ENCODE results near the gene TM4SF4. TPM values are rescaled to one million over a fixed set of nuclear protein-coding genes. Genes with fewer than 3 reads are reported as not detected.

The TM4SF4 gene
- total RNA-seq, 6 experiments from 2014 or later: 210 to 473 (median 316) TPM

GRCh38 chr3:149532489-149533180 is 58.1 kb downstream of the TM4SF4 start:
- DNase-seq (no peak), ATAC-seq (peak in 1 of 4 donors; percentile 16)
- H3K27ac ChIP-seq: no peak overlapping the region
- intact Hi-C loops (cut with DNase I): no loop called here
- TF ChIP-seq POLR2A (IDR thresholded peaks at IDR 0.05) (no peak), CTCF (IDR thresholded peaks at IDR 0.05) (no peak)
- H3K27me3 ChIP-seq: no peaks in the 10 kb centered on the region
- no peaks in the 10 kb centered on the region for H3K9me3 ChIP-seq
- peaks cover 0 to 23% (median 12%) of the 10 kb centered on the region in 4 donors for H3K4me1 ChIP-seq
- WGBS (ENCODE audit: insufficient coverage, low coverage, low lambda C conversion rate, missing lambda C conversion rate): 19% methylated on average over 8 of the region's 8 CpGs
- no peaks in the 10 kb centered on the region for H3K36me3 ChIP-seq
- H3K4me3 ChIP-seq: no peak overlapping the region

- TF ChIP-seq POLR2A (IDR thresholded peaks at IDR 0.05) (no peak), CTCF (IDR thresholded peaks at IDR 0.05) (no peak)
- Histone ChIP-seq H3K27me3 (no peaks in the 10 kb centered on the region), H3K27ac (no peak overlapping the region), H3K4me1 (peaks cover 0 to 13% (median 8%) of the 10 kb centered on the region in 4 donors), H3K4me3 (no peak overlapping the region), H3K36me3 (no peaks in the 10 kb centered on the region), H3K9me3 (no peaks in the 10 kb centered on the region)
- intact Hi-C loops (cut with DNase I): no loop called here
- WGBS (ENCODE audit: insufficient coverage, low coverage, low lambda C conversion rate, missing lambda C conversion rate): 86% methylated on average over 4 of the region's 4 CpGs
- no peak for DNase-seq
- ATAC-seq: no peak
Measured at GRCh38 chr3:149534082-149534481, 59.6 kb downstream of the TM4SF4 start.

- TF ChIP-seq CTCF (IDR thresholded peaks at IDR 0.05): no peak
- TF ChIP-seq POLR2A (IDR thresholded peaks at IDR 0.05): no peak
- Histone ChIP-seq H3K27me3 (no peaks in the 10 kb centered on the region), H3K36me3 (no peaks in the 10 kb centered on the region), H3K4me1 (peaks cover 0 to 13% (median 8%) of the 10 kb centered on the region in 4 donors), H3K9me3 (no peaks in the 10 kb centered on the region), H3K4me3 (no peak overlapping the region), H3K27ac (no peak overlapping the region)
- DNase-seq (no peak), ATAC-seq (peak in 2 of 4 donors; percentile 9 to 20)
- intact Hi-C loops (cut with DNase I): no loop called here
- WGBS (ENCODE audit: insufficient coverage, low coverage, low lambda C conversion rate, missing lambda C conversion rate): 24% methylated on average over 3 of the region's 3 CpGs
Measured at GRCh38 chr3:149534671-149535332, 60.3 kb downstream of the TM4SF4 start.

GRCh38 chr3:149535333-149535685 is 60.8 kb downstream of the TM4SF4 start:
- ATAC-seq (no peak), DNase-seq (no peak)
- no peaks in the 10 kb centered on the region for H3K27me3 ChIP-seq
- H3K36me3 ChIP-seq: no peaks in the 10 kb centered on the region
- no peak overlapping the region for H3K4me3 ChIP-seq
- H3K9me3 ChIP-seq: no peaks in the 10 kb centered on the region
- H3K27ac ChIP-seq: no peak overlapping the region
- intact Hi-C loops (cut with DNase I): no loop called here
- no peak for TF ChIP-seq CTCF (IDR thresholded peaks at IDR 0.05)
- TF ChIP-seq POLR2A (IDR thresholded peaks at IDR 0.05): no peak
- WGBS (ENCODE audit: insufficient coverage, low coverage, low lambda C conversion rate, missing lambda C conversion rate): 42% methylated on average over 8 of the region's 8 CpGs
- H3K4me1 ChIP-seq: peaks cover 0 to 13% (median 8%) of the 10 kb centered on the region in 4 donors
